Heart left ventricle (tissue), 13 donors: Measurements from ENCODE around the gene CNEP1R1.

Experiments
- POLR2A ChIP-seq, 2 donors: fragments of 450-650 bp; IDR thresholded peaks; one replicate each; pipeline ENCODE4 v1.6.1; 2017; ENCODE audit warnings: antibody characterized with exemption in 2 of 2, mild to moderate bottlenecking in 2 of 2, moderate library complexity in 2 of 2
- TF ChIP-seq, protein P1 (sequence below), 12 donors: fragments of 200-600 bp; sonication (generic) in 4 of 12; IDR thresholded peaks; one replicate each; pipeline versions ENCODE4 v1.5.0 to v1.8.0; 2018 to 2022; ENCODE audit warnings: antibody characterized with exemption in 12 of 12, mild to moderate bottlenecking in 5 of 12
- donor health status: ischemic (EF 13 %, LVEDD 7.1; RV severe dilation, severe dysfunction).
- donor health status: DM: no; HTN: yes; CAD: no.
- donor health status: DM: no; HTN: no; CAD: no.
- donor health status: ischemic (EF 25% LVEDD 6.9; RV normal size, moderate dysfunction).
- donor health status: ischemic (EF 25% LVEDD 5.7; RV mildly dilated, moderate dysfunction).
- donor health status: ischemic (EF 35%, LVEDD 5.7; RV mildly dilated, moderate dysfunction).
- donor health status: nonischemic (EF 11% LVEDD 7.7; RV severe dilation, severe dysfunction).
- donor health status: DM: yes; HTN: yes; CAD: no.
- donor health status: PGD.
- donor health status: ischemic (EF 29% LVEDD 5.4; RV normal size, mild dysfunction).
- donor health status: nonischemic (EF 23%, LVEDD 6.1; RV moderate dilation, normal function).

DNA sequence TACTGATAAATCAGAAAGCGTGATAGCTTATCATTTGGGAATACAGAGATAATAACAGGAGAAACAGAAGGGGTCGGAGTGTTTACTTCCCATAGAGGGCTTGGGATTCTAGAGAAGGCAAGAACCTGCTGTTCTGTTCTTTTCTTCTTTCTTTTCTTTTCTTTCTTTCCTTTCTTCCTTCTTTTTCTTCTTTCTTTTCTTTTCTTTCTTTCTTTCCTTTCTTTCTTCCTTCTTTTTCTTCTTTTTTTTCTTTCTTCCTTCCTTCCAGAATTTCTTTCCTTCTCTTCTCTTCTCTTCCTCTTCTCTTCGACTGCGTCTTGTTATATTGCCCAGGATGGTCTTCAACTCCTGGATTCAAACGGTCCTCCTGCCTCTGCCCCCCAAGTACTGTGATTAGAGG, 18.3 kb downstream of the CNEP1R1 start:
- no peak for TF ChIP-seq POLR2A (IDR thresholded peaks at IDR 0.05)
- TF ChIP-seq, protein P1, sequence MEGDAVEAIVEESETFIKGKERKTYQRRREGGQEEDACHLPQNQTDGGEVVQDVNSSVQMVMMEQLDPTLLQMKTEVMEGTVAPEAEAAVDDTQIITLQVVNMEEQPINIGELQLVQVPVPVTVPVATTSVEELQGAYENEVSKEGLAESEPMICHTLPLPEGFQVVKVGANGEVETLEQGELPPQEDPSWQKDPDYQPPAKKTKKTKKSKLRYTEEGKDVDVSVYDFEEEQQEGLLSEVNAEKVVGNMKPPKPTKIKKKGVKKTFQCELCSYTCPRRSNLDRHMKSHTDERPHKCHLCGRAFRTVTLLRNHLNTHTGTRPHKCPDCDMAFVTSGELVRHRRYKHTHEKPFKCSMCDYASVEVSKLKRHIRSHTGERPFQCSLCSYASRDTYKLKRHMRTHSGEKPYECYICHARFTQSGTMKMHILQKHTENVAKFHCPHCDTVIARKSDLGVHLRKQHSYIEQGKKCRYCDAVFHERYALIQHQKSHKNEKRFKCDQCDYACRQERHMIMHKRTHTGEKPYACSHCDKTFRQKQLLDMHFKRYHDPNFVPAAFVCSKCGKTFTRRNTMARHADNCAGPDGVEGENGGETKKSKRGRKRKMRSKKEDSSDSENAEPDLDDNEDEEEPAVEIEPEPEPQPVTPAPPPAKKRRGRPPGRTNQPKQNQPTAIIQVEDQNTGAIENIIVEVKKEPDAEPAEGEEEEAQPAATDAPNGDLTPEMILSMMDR (IDR thresholded peaks at IDR 0.05) = no peak
